DOHH2 (cell line): ENCODE data around the gene CA7.

Experiments
- H3F3A ChIP-seq: fragments of 200-600 bp; sonication (generic), shearing (Covaris generic); 2 replicates; pipeline ENCODE4 v1.6.0; 2016; ENCODE audit warnings: antibody characterized with exemption, mild to moderate bottlenecking; ENCODE audit not compliant: control insufficient read depth, insufficient read depth
- H3K27ac ChIP-seq: fragments of 200-600 bp; sonication (generic); 2 replicates; pipeline ENCODE4 v1.5.1; 2014; ENCODE audit warnings: low read depth, mild to moderate bottlenecking, low read length, moderate library complexity
- H3K27me3 ChIP-seq: fragments of 200-600 bp; sonication (generic); 2 replicates; pipeline ENCODE4 v1.6.1; 2014; ENCODE audit warnings: mild to moderate bottlenecking, low read length, mixed read lengths; ENCODE audit not compliant: control insufficient read depth
- H3K36me3 ChIP-seq: fragments of 200-600 bp; sonication (generic); 2 replicates; pipeline ENCODE4 v1.6.1; 2014; ENCODE audit warnings: mild to moderate bottlenecking, low read length, moderate library complexity, mixed read lengths; ENCODE audit not compliant: control insufficient read depth
- H3K4me1 ChIP-seq: fragments of 200-600 bp; sonication (generic); 2 replicates; pipeline ENCODE4 v1.6.1; 2014; ENCODE audit warnings: mild to moderate bottlenecking, low read length, mixed read lengths; ENCODE audit not compliant: control insufficient read depth
- H3K4me2 ChIP-seq: fragments of 200-600 bp; sonication (generic); 2 replicates; pipeline ENCODE4 v1.6.0; 2014; ENCODE audit warnings: mild to moderate bottlenecking, low read length, moderate library complexity
- H3K4me3 ChIP-seq: fragments of 200-600 bp; sonication (generic); 2 replicates; pipeline ENCODE4 v1.5.1; 2014; ENCODE audit warnings: mild to moderate bottlenecking, low read length, mixed read lengths
- H3K79me2 ChIP-seq: fragments of 200-600 bp; sonication (generic); 2 replicates; pipeline ENCODE4 v1.6.1; 2014; ENCODE audit warnings: mild to moderate bottlenecking, low read length, mixed read lengths; ENCODE audit not compliant: control insufficient read depth
- H3K9me2 ChIP-seq: fragments of 200-600 bp; sonication (generic); replicated peaks from 2 replicates; pipeline ENCODE4 v1.6.1; 2014; ENCODE audit warnings: mild to moderate bottlenecking, low read length, mixed read lengths; ENCODE audit not compliant: control insufficient read depth
- H3K9me3 ChIP-seq: fragments of 200-600 bp; sonication (generic); 2 replicates; pipeline ENCODE4 v1.6.1; 2014; ENCODE audit warnings: antibody characterized with exemption, low read length, mixed read lengths; ENCODE audit not compliant: control insufficient read depth, insufficient read depth
- H4K20me1 ChIP-seq: fragments of 200-600 bp; sonication (generic); 2 replicates; pipeline ENCODE4 v1.6.0; 2014; ENCODE audit warnings: low read depth, mild to moderate bottlenecking, antibody characterized with exemption, low read length, moderate library complexity; ENCODE audit not compliant: control insufficient read depth, insufficient read depth
- EZH2phosphoT487 ChIP-seq: fragments of 200-600 bp; sonication (generic); IDR thresholded peaks from 2 replicates; pipeline ENCODE4 v1.6.1; 2017; ENCODE audit warnings: borderline replicate concordance, mild to moderate bottlenecking, antibody characterized with exemption, low read length, moderate library complexity, mixed read lengths
- TF ChIP-seq, protein P1 (sequence below): fragments of 200-600 bp; sonication (generic); IDR thresholded peaks from one replicate; pipeline ENCODE4 v1.5.1; 2014; ENCODE audit warnings: antibody characterized with exemption, mild to moderate bottlenecking, low read depth, low read length; ENCODE audit not compliant: poor library complexity, severe bottlenecking

CA7 gene

DNA sequence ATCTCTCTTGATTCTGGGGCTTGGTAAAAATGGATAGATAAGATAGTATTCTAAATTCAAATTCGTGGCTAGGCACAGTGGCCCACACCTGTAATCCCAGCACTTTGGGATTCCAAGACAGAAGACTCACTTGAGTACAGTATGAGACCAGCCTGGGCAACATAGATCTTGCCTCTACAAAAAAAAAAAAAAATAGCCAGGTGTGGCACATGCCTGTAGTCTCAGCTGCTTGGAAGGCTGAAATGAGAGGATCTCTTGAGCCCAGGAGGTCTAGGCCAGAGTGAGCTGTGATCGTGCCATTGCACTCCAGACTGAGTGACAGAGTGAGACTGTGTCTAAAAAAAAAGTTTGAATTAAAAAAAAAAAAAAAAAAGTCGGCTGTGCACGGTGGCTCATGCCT, 45.4 kb downstream of the CA7 start:
- H3K9me3 ChIP-seq = no peaks in the 10 kb centered on the region
- H3K4me3 ChIP-seq = no peak overlapping the region
- no peak overlapping the region for H3K4me2 ChIP-seq
- no peaks in the 10 kb centered on the region for H3K9me2 ChIP-seq
- H3K36me3 ChIP-seq = peaks cover 25% of the 10 kb centered on the region
- 0 out of 2 replicates have a peak, but pooled peaks cover 4% of the 10 kb centered on the region for H3K4me1 ChIP-seq
- TF ChIP-seq, protein P1, sequence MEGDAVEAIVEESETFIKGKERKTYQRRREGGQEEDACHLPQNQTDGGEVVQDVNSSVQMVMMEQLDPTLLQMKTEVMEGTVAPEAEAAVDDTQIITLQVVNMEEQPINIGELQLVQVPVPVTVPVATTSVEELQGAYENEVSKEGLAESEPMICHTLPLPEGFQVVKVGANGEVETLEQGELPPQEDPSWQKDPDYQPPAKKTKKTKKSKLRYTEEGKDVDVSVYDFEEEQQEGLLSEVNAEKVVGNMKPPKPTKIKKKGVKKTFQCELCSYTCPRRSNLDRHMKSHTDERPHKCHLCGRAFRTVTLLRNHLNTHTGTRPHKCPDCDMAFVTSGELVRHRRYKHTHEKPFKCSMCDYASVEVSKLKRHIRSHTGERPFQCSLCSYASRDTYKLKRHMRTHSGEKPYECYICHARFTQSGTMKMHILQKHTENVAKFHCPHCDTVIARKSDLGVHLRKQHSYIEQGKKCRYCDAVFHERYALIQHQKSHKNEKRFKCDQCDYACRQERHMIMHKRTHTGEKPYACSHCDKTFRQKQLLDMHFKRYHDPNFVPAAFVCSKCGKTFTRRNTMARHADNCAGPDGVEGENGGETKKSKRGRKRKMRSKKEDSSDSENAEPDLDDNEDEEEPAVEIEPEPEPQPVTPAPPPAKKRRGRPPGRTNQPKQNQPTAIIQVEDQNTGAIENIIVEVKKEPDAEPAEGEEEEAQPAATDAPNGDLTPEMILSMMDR = no peak
- no peak for TF ChIP-seq EZH2phosphoT487
- no peaks in the 10 kb centered on the region; the same call in 1 of the 2 replicates for H4K20me1 ChIP-seq
- peaks cover 4% of the 10 kb centered on the region; the same call in 1 of the 2 replicates for H3K79me2 ChIP-seq
- H3F3A ChIP-seq = 0 out of 2 replicates have a peak, but pooled peaks cover 2% of the 10 kb centered on the region
- no peak overlapping the region for H3K27ac ChIP-seq
- no peaks in the 10 kb centered on the region for H3K27me3 ChIP-seq

DNA sequence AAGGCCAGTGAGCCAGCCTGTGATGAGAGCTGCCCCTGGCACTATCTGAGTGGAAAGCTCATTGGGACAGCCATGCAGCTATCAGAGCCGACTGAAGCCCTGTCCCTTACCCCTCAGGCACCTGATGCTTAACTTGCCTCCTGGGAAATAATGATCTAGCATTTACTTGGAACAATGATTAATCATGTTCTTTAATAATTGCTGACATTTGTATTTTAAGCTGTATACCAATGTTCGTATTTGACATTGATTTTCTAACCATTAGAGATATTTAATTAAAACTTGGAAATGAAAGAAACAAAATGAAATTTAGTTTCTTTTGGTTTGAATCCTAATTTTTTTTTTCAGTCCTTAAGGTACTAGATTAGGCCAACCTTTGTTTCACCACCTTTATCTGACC, 46.6 kb downstream of the CA7 start:
- Histone ChIP-seq H3K27me3 (no peaks in the 10 kb centered on the region), H3K36me3 (peaks cover 14% of the 10 kb centered on the region), H3K4me3 (no peak overlapping the region), H3K4me1 (0 out of 2 replicates have a peak, but pooled peaks cover 4% of the 10 kb centered on the region), H3K9me3 (no peaks in the 10 kb centered on the region), H3F3A (0 out of 2 replicates have a peak, but pooled peaks cover 2% of the 10 kb centered on the region), H3K4me2 (no peak overlapping the region), H3K27ac (no peak overlapping the region), H3K9me2 (no peaks in the 10 kb centered on the region), H3K79me2 (peaks cover 3% of the 10 kb centered on the region; the same call in 1 of the 2 replicates), H4K20me1 (no peaks in the 10 kb centered on the region; the same call in 1 of the 2 replicates)
- no peak for TF ChIP-seq EZH2phosphoT487
- TF ChIP-seq, protein P1 = no peak

DNA sequence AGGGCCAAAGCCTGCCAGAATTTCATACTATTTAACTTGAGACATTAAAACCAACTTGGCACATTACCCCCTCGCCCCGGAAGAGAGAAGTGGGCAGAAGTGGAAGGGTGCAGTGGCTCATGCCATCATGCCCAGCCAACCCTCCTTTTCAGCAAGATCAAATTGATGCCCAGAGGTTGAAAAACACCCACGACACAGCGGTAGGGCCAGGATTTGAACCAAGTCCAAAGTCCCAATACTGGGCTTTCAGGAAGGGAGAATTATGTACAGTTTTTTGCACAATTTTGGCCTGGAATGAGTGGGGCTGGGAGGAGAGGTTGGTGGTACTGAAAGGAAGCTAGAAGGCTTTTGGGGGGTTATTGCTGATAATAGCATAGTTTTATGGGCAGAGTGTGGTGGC, 47.1 kb downstream of the CA7 start:
- Histone ChIP-seq H3K4me2 (no peak overlapping the region), H3K36me3 (peaks cover 12% of the 10 kb centered on the region), H3K79me2 (peaks cover 3% of the 10 kb centered on the region; the same call in 1 of the 2 replicates), H3K4me1 (0 out of 2 replicates have a peak, but pooled peaks cover 4% of the 10 kb centered on the region), H3K4me3 (no peak overlapping the region), H3F3A (0 out of 2 replicates have a peak, but pooled peaks cover 2% of the 10 kb centered on the region), H3K9me3 (no peaks in the 10 kb centered on the region), H4K20me1 (no peaks in the 10 kb centered on the region; the same call in 1 of the 2 replicates), H3K27ac (no peak overlapping the region), H3K9me2 (no peaks in the 10 kb centered on the region), H3K27me3 (no peaks in the 10 kb centered on the region)
- no peak for TF ChIP-seq EZH2phosphoT487
- TF ChIP-seq, protein P1 = no peak
